ENCODE results near the gene SCG5. TPM values are rescaled to one million over a fixed set of nuclear protein-coding genes. Genes with fewer than 3 reads are reported as not detected.

Gene SCG5
- total RNA-seq, 1 experiment from 2014 or later = 0.52 TPM

GRCh38 chr15:32657941-32658340, 16.4 kb downstream of the SCG5 start:
- no peak for DNase-seq (ENCODE audit: extremely low read depth, low read depth)

GRCh38 chr15:32659340-32660155, 18.0 kb downstream of the SCG5 start:
- DNase-seq (ENCODE audit: extremely low read depth, low read depth) = no peak

GRCh38 chr15:32663671-32664070, 22.2 kb downstream of the SCG5 start:
- DNase-seq (ENCODE audit: extremely low read depth, low read depth) = no peak

- no peak for DNase-seq (ENCODE audit: extremely low read depth, low read depth)
Measured at GRCh38 chr15:32664796-32665195, 23.3 kb downstream of the SCG5 start.

DNA sequence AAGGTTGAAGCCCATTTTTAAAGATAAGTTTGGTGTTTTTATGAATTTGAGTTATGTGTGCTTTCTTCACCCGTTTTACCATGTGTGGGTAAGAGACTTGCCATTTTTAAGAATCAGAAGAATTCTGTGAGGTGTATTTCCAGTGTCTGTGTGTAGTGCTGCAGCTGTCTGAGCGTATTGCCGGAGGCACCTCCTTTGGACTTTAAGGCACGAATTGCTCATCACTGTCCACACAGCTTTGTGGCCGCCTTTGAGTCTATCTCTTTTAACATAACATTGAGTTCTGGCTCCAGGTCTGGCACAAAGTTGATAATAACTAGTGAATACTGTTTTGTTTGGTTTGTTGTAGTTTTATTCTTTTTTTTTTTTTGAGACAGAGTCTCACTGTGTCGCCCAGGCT, 25.8 kb downstream of the SCG5 start:
- DNase-seq (ENCODE audit: extremely low read depth, low read depth) = no peak

DNA sequence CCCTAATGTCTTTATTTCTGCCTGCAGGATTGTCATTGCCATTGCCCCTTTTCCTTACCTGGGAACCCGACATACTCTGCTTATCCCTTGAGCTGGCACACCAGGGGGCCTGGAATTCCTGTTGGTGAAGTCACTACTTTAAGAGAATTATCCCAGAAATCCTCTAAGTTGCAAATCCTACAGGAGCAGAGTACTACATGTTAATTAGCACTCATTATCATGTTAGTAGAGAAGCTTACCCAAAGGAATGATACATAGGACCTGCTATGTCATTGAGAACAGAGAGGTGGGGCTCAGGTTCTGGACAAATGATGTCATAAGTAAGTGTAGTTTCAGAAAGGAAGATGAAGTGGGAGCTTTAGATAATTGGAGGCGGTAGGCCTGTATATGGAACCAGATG, 27.4 kb downstream of the SCG5 start:
- DNase-seq (ENCODE audit: extremely low read depth, low read depth) = no peak

DNA sequence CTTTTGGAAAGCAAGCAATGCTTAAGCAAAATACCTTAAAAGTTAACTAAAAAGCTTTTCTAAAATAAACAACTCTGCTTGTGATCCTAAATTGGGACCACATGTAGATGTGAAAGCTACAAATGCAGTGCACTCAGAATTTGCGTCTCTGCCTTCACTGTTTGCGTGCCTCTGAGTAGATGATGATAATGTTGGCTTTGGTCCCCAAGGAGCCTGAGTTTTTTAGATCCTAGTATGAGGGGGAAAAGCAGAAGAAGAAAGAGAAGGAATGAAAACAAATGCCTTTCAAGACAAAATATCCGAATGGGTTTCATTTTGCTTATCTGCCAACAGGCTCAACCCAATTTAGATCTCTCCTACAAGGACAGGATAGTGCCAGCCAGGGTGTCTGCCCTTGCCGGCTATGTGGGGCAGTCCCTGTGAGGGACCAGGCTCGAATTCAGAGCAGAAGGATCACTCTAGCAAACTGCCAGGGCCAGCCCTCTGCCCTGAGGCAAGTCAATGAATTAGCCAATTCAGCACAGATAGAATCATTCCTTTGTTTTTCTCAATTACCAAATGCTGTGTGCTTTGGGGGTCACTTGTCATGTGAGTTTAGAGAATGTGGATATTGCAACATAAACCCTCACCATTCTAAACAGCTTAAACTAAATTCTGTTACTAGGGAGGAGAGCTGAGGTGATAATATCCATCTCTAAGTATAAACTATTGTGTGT, 28.5 kb downstream of the SCG5 start:
- no peak for DNase-seq (ENCODE audit: extremely low read depth, low read depth)

- DNase-seq (ENCODE audit: extremely low read depth, low read depth) = no peak
Measured at GRCh38 chr15:32670623-32671022, 29.1 kb downstream of the SCG5 start.

GRCh38 chr15:32671339-32672325, 30.1 kb downstream of the SCG5 start:
- no peak for DNase-seq (ENCODE audit: extremely low read depth, low read depth)

GRCh38 chr15:32674681-32675080, 33.2 kb downstream of the SCG5 start:
- DNase-seq (ENCODE audit: extremely low read depth, low read depth) = no peak

DNA sequence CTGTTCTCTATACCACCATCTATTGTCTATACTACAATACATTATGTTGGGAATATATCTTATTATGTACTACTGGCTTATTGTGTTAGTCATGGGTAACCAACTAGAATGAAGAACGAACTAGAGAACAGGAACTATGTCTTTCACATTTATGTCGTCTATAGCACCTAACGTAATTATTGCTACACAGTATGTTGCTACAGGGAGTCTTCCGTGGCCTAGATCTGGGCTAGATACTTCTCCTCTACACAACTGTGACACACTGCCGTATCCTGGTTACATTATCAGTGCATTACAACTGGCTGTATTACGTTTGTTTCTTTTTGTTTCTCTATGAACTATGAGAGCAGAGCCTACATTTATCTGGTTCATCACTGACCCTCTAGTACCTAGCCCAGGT, 34.0 kb downstream of the SCG5 start:
- no peak for DNase-seq (ENCODE audit: extremely low read depth, low read depth)

DNA sequence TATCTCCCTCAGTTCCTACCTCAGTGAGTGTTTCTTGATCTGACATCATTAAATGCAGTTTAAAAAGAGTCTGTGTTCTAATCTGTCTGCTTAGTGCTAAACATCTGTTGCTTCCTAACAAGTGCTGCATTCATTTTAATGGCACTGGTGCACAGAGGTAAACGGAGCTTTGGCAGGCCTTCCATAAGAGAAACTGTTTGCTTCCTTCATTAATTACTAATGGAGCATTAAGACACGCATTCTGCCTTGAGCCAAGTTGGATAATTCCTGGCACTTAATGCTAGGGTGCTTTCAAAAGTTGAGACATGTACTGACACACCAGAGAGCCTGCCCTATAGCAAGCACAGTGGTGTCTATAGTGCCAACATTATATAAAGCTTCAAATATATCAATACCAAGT, 34.7 kb downstream of the SCG5 start:
- DNase-seq (ENCODE audit: extremely low read depth, low read depth) = no peak

DNA sequence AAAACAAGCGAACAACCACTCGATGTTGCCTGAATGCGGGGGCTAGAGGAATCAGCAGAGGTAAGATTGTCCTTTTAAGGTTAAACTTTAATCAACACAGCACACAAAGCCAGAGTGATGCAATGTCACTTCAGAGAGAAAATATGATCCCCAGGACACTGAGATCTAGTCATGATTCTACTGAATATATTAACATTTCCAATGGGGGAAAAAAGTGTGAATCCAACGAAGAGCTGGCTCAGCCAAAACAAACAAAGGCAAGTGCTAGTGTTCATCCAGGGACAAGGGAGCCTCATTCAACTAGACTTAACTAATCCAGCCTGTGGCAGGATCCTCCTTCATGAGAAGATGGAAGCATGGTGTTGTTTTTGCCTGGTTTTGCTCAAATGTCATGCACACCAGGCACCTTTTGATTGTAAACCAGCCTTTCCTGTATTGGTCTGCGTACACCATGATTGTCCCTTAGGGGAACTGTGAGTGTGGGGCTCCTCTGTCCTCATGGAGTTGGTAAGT, 35.8 kb downstream of the SCG5 start:
- no peak for DNase-seq (ENCODE audit: extremely low read depth, low read depth)

- no peak for DNase-seq (ENCODE audit: extremely low read depth, low read depth)
Measured at GRCh38 chr15:32679298-32679690, 37.8 kb downstream of the SCG5 start.

GRCh38 chr15:32682569-32682968, 41.1 kb downstream of the SCG5 start:
- no peak for DNase-seq (ENCODE audit: extremely low read depth, low read depth)

DNA sequence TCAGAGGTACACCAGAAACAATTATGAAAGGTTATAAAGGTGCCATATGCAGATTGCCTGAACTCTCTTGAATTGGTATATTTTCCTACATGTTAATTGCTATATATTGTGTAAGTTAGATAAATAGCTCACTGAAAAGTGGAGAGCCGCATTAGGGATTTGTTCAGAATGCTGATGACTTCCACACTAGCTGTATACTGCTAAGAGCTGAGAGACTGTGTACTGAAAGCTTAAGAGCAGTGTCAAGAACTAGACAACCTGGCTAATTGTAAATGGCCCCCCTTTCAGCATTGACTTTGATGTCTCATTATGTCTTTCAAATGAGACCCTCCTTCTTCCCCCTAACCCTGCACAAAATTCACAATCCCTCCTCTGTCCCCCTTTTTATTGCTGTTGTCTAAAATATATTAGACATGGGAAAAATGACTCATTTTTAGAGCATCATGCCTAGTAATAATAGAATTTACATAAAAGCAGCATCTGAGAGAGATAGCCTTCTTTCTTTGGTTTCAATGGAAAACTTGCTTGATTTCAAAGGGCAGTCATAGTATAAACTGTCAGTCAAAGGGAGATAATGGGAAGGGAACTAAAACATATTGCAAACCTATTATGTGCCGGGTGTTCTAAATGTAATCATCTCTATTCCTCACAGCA, 41.6 kb downstream of the SCG5 start:
- DNase-seq (ENCODE audit: extremely low read depth, low read depth) = no peak

- no peak for DNase-seq (ENCODE audit: extremely low read depth, low read depth)
Measured at GRCh38 chr15:32683906-32684584, 42.5 kb downstream of the SCG5 start.

GRCh38 chr15:32685576-32685975, 44.1 kb downstream of the SCG5 start:
- DNase-seq (ENCODE audit: extremely low read depth, low read depth) = no peak

GRCh38 chr15:32687556-32687955, 46.0 kb downstream of the SCG5 start:
- DNase-seq (ENCODE audit: extremely low read depth, low read depth) = no peak
